IPS-NIHi11 (cell line): ENCODE results near the gene FXYD5.

Experiments
- DNase-seq: peaks from one replicate; pipeline ENCODE4 v3.0.0; 2012; ENCODE audit warnings: mixed read lengths, low spot score

FXYD5 gene

GRCh38 chr19:35216016-35216832 lies 61.7 kb downstream of the FXYD5 start:
- DNase-seq: no peak

GRCh38 chr19:35216833-35217648 lies 62.5 kb downstream of the FXYD5 start:
- no peak for DNase-seq

- no peak for DNase-seq
Observed at GRCh38 chr19:35217649-35217990, 63.1 kb downstream of the FXYD5 start.

GRCh38 chr19:35219008-35219407 lies 64.5 kb downstream of the FXYD5 start:
- DNase-seq: no peak
